ENCODE measurements around the gene DIRAS1.
"Not testable (repeated sequence)": the region's sequence is repeated elsewhere in the genome, so short reads cannot be mapped to it uniquely, and the experiment has no call there.

Gene DIRAS1

DNA sequence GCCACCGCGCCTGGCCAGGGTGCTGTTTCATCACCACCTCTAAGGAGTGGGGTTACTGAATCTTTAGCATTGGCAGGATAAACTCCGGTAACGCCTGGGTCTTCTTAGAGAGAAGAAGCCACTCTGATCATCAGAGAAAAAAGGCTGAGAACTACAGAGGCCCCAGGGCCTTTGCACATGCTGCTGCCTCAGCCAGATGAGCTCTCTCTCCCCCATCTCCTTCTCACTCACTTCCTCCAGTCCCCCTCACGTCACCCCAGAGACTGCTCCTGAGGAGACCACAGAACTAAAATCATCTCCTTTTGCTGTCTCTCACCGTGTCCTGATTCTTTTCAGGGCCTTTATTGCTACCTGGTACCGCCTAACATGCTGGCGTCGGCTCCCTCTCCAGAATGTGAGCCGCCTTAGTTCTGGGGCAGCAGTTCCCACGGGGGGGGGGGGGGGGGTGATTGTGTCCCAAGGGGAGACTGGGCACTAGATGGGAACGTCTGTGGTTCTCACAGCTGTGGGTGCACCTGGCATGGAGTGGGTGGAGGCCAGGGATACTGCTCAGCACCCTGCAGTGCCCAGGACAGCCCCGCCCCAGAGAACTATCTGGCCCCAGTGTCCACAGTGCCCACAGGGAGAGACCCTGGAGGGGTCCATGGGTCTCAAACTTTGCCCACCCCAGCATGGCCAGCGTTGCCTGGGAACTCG is 5.1 kb upstream of the DIRAS1 start:
- no peak for DNase-seq

DNA sequence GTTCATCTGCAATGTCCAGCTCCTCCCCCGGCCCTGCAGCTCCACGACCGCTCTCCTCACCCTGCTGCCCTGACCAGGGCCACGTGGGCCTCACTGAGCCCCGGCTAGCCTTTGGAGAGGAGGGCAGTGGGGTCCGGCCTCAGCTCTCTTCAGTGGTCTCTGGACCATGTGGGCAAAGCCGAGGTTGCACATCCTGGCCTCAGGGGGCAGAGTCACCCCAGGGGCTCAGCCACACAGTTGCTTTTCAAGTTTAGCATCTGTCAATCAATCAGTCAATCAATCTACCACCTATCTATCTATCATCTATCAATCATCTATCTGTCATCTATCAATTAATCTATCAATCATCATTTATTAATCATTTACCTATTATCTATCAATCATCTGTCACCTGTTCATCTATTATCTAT is 3.0 kb upstream of the DIRAS1 start:
- no peak for DNase-seq

DNA sequence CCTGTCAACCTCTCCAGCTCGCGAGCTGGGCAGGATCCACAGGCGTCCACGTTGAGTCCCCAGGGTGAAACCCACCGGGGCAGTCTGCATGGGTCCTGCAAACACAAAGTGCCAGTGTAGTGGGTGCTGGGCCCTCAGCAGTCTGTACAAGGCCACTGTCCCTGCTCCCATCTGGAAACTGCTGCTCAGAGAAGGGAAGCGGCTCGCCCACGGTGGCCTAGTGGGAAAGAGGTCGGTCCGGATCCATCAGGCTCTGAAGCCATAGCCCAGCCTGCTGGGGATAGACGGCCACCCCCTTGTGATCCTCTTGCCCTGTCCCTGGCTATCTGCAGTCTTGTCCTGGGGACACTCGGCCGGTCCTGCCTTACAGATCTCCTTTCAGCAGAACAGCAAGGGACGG is 2.6 kb upstream of the DIRAS1 start:
- DNase-seq: no peak

DNA sequence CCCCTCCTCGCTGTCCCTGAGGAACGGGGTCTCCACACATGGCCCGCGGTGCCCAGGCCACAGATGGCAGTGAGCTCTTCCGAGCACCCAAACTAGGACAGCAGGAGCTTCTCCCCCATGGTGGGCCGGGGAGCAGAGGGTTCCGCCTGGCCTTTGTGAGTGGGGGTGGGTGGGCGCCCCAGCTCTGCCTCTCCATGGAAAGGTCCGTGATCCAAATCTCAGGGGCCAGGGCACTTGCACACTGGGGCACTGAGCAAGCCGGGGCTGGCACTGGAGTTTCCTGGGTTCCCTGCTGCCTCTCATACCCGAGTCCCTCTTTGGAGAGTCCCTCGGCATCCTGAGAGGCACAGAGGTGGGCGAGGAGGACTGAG is 2.2 kb upstream of the DIRAS1 start:
- no peak for DNase-seq

DNA sequence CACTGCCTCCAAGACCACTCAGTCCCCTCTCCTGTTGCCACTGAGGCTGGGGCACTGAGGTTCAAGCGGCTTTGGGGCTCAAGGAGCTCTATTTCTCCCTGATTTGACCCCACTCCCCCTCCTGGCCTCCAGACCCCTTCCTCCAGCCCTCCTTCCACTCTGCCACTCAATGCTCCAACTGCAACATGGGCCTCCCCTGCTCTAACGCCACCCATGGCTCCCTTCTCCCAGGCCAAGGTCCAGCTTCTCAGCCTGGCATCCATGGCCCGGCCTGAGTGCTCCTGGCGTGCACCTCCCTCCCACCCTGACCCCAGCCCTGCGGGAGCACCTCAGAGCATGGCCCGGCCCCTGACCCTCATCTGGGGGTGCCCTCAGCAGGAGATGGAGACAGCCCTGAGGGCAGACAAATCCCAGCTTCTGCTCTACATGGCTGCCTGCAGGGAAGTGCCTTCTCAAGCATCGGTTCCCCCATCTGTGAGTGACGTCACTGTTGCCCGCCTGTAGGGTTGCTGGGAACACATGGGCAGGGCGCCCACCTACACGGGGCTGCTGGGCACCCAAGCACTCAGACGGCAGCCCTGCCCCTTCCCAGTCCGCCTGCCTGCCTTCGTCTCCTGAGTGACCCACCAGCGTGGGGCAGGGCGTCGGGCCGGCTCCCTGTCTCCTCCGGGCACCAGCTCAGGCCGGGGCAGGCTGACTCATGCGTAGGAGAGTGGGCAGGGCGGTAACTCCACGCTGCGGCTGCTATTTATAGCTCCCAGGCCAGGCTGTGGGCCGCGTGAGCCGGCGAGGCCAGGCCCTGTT is 1.6 kb upstream of the DIRAS1 start:
- no peak for DNase-seq

DNA sequence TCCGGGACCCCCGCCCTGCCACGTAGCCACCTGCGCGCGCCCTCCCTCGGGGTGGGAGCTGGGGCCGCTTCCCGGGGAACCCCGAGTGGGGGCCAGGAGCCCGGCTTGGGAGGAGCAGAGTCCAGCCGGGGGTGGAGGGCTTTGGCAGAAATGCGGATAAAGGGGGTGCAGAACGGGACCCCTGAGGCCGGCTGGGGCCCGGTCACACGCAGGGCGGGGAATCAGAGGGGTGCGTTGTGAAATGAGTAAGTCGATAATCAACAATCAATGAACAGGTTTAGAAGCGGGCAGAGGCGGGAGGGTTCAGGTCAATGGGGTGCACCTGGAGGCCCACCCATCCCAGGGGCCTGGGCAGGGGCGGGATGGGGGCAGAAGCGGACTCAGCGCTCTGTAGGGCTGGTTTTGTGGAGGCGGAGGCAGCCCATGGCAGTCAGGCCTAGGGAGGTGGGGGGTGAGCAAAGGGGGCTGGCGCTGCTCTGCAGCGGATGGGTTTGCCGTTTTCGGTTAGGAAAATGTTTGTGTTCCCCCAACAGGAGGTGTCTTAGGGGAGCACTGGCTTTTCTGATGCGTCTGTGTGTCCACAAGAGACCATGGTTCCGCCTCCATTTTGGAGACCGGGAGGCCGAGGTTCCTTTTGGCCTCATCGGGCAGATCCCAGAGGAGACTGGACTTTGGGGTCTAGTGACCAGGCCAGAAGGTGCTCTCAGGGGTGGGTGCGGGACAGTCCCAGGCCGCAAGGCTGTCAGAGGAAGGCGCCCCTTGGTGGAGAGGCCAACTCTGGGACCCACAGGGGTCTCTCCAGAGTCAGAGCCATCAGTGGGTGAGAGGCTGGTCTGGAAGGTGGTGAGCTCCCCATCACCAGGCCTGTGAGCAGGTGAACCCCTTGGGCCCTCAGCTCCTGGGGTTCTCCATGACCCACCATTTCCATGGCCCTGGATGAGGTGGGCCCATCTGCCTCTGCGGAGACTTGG is 683 bp upstream of the DIRAS1 start:
- no peak for DNase-seq

DNA sequence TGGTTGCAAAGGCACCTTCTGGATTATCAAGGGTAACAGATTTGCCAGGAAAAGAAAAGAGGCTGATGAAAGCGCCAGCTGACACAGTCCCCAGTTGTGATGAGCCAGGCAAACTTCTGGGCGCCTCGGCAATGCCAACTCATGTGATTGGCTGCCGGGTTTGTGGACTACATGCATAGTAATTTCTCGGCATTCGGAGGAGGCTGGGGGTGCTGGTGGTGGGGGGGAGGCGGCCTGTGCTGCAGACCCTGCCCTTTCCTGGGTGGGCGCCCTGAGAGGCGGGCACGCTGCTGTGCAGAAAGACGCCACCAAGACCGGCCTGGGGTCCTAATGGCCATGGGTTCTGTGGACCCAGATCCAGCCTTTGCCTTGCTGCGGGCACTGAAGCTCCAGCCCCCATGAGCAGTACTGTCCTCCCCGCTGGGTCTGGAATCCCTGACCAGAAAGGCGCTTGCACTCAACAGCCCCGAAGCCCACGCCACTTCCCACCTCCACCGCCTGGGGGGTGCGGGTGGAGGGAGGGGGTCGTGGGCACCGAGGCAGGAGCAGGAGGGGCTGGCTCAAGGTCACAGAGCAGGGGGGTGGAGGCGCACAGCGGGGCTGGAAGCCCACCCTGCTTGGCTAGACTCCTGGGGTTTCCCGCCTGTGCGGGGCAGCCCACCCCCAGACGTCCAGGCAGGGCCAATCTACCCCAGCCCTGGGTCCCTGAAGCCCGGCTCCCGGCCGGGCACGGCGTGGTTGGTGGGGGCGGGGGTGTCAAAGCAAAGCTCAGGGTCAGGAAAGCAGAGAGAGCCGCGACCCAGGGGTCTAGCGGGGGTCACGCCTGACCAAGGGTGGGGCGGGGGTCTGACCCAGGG is 1.0 kb downstream of the DIRAS1 start:
- DNase-seq: no peak

DNA sequence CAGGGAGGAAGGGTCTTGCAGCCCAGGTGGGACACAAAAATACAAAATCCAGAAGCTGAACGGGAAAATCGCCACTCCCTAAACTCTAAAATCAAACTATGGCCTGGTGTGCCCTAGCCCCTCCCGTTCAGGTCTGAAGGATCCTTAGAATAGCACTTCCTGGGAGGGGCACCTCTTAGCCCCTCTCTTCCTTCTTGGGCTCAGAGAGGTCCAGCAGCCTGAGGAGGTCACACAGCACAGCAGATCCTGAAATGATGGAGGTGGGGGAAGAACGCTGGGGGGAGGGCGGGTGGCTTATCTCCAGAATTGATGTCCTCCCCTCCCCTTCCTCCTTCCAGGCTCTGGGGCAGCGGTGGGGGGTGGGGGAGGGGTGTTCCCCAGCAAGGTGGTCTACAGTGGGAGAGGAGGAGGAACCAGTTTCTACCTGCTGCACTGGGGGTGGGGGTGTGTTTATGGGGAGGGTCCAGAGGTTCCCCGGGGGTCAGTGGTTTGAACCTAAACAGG is 1.9 kb downstream of the DIRAS1 start:
- DNase-seq: no peak

DNA sequence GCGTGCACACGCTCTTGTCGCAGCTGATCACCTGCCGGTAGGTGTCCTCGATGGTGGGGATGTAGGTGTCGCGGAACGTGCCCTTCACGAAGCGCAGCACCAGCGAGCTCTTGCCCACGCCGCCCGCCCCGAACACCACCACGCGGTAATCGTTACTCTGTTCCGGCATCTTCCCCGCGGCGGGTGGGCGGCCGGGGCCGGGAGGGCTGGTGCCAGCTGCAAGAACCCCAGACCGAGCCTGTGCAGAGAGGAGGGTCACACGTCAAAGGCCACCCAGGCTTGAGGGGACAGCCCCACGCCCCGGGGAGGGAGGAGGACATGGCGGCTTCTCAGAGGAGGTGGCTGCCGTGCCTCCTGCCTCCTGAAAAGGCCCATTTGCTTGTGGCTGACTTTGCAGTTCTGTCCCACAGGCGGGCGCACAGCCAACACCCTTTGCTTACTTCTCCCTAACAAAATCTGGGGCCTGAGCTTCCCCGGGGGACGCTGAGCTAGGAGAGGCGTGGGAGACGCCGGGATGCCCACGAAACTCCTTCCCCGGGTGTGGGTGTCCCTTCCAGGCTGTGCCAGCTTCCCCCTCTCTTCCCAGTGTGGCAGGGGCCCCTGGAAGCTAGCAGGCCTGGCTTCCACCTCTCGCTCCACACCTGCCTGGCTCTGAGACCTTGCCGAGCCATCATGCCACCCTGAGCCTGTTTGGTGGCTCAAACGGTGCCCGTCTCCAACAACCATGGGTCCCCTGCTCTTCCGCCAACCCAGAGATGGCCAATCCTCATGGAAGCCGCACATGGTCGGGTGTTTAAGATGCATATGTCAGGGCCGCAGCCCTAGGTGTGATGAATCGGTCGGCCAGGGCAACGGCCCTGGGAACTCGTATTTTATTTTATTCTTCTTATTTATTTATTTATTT is 3.3 kb downstream of the DIRAS1 start:
- DNase-seq: no peak

DNA sequence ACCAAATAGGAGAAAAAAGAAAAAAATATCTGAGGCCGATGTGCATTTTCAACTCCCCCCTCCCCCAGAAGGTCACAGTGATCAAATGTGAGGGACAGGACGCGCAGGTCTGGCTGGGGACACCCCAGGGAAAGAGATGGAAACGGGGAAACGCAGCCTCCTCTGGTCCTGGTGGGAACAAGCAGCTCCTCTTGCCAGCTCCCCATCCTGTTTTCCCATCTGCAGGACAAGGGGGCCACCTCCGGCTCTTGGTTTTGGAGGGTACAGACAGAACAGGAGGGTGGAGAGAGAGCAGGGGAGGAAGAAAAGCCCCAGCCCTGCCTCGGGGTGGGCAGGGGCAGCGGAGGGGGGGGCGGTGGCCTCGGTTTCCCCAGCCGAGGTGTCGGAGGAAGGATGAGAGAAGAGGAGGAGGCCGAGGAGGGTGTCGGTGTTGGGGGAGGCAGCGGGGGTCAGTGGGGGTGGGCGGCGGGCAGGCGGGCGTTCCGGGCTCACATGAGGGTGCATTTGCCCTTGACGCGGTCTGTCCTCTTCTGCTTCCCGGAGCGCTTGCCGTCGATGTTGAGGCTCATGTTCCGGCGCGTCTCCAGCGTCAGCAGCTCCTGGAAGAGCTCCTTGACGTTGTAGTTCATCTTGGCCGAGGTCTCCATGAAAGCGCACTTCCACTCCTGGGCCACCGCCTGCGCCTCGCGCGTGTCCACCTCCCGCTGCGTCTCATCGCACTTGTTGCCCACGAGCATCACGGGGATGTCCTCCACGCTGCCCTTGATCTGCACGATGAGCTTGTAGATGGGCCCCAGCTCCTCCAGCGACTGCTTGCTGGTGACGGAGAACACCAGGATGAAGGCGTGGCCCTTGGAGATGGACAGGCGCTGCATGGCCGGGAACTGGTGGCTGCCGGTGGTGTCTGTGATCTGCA is 4.2 kb downstream of the DIRAS1 start:
- DNase-seq: no peak

DNA sequence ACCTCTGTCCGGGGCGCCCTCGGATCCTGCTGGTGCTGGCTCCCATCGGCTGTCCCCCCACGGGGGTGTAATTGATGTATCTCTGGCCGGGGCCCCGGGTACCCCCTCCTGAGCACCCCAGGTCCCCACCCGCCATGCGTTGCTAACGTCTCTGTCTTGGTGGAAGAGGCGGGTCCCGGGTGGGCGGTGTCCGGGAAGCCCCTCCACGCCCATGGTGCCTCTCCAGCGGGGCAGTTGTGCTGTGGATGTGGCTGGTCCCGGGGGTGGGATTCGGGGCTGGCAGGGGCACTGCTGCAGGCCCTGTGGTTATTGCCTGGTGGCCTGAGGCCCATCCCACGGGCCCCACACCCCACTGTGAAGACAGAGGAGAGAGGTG is 4.9 kb downstream of the DIRAS1 start:
- DNase-seq: no peak

DNA sequence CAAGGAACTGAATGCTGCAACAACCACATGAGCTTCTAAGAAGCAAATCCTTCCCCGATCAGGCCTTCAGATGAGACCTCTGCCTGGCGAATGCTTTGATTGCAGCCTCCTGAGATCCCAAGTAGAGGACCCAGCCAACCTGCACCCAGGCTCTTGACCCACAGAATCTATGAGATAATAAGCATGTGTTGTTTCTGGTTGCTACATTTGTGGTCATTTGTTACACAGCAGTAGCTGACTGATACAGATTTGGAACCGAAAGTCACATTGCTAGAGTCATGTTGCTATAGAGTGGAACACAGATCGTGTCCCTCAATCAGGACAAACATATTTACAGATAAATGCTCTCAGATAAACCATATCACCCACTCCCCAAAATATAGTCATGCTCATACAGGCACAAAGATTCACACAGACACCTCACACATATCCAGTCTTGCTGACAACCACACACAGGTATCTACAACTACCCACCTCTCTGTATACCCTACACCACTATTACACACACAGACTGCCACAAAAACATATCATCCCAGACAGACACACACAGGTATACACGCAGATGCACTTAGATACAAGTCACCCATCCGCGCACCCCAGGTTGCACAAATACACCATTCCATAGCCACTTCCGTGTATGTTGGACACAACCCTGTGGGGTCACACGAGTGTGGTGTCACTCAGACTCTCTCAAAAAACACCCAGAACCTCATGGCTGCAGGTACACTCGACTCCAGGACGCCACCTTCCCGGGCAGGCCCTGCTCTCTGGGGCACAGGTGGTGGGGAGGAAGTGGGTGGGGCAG is 5.5 kb downstream of the DIRAS1 start:
- no peak for DNase-seq

DNA sequence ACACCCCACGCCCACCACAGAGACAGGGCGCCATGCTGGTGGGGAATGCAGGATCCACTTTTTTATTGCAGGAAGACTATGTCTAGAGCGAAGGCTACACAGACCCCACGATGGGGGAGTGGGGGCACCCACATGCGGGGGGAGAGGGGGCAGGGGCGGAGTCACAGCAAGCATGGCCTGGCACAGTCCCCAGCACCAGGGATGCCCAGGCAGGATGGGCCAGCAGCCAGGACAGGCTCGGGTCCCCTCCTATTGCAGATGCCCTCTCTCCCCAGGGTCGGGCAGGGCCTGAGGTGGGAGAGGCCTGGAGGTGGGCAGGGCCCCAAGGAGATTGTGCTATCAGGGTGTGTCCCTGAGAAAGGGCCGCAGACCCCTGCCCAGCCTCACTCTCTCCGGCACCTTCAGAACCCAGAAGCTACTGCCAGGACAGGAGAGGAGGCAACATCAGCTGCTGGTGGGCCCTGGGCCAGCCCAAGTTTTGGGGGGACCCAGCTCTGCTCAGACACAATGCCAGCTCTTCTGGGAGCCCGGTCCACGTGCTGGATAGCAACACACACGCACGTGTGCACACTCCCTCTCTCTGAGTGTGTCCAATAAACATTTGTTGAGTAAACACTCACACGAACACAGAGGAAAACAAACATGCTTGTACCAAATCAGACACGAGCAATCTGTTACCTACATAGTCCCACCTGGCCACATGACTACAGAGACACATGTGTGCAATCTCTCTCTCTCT is 6.5 kb downstream of the DIRAS1 start:
- no peak for DNase-seq

DNA sequence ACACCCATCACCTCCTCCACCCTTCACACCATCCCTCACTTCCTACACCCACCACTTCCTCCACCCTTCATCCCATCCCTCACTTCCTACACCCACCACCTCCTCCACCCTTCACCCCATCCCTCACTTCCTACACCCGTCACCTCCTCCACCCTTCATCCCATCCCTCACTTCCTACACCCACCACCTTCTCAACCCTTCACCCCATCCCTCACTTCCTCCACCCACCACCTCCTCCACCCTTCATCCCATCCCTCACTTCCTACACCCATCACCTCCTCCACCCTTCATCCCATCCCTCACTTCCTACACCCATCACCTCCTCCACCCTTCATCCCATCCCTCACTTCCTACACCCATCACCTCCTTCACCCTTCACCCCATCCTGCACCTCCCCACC is 7.1 kb downstream of the DIRAS1 start:
- not testable (repeated sequence) for DNase-seq

DNA sequence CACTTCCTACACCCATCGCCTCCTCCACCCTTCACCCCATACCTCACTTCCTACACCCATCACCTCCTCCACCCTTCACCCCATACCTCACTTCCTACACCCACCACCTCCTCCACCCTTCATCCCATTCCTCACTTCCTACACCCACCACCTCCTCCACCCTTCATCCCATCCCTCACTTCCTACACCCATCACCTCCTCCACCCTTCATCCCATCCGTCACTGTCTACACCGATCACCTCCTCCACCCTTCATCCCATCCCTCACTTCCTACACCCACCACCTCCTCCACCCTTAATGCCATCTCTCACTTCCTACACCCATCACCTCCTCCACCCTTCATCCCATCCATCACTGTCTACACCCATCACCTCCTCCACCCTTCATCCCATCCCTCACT is 8.0 kb downstream of the DIRAS1 start:
- DNase-seq: not testable (repeated sequence)

DNA sequence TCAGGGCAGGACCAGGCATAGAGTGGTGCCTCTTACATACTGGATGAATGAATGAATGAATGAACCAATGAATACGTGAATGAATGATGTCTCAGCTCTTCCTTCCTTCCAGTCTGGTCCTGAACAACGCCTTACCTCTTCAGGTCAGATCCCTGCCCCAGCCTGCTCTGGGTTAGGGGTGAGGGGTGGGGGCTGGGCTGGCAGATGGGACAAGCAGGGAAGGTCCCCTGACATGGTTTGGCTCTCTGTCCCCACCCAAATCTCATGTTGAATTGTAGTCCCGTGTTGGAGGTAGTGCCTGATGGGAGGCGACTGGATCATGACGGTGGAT is 9.3 kb downstream of the DIRAS1 start:
- no peak for DNase-seq

DNA sequence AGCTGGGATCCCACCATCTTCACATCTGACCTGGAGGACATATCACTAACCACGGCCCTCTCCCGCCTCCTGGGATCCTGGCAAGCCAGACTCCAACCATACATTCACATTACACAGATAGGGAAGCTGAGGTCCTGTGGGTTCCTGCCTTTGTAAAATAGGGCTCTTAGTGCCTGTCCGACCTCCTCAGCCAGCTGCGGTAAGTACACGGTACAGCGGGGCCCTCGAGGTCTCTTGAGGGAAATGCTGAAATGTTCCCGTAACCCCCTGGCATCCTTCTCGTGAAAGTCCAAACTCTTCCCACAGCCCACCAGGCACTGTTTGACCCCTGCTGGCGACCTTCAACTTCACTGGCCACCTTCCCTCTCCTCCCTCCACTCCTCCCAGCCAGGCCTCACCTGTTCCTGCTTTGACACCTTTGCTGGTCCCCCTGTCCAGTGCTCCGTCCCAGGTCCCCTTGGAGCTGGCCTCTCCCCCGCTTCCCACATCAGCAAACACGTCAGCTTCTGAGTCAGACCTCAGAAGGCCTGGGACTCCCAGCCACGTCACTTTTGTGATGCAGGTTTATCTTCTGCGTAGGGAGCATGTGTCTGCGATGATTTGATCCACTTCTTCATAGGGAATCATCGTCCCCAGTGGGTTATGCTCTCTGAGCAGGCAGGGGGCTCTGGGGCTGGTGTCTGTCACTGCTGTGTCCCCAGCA is 9.8 kb downstream of the DIRAS1 start:
- DNase-seq: no peak

DNA sequence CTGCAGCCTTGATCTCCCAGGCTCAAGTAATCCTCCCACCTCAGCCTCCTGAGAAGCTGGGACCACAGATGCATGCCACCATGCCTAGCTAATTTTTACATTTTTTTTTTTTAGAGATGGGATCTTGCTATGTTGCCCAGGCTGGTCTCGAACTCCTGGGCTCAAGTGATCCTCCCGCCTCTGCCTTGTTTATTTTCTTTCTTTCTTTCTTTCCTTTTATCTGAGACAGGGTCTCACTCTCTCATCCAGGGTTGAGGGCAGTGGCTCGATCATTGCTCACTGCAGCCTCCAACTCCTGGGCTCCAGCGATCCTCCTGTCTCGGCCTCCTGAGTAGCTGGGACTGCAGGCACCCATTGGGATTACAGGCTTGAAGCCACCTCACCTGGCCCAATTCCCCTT is 14.9 kb downstream of the DIRAS1 start:
- no peak for DNase-seq

Measured in activated T-cell treated with anti-CD3 and anti-CD28 coated beads, Interleukin-2, amount 50 U/mL, for 48 hours (primary cell).